PC-3 (cell line): ENCODE measurements around the gene PLXNA2. TPM values are rescaled to one million over a fixed set of nuclear protein-coding genes. Genes with fewer than 3 reads are reported as not detected.

Source experiments
- ATAC-seq: fragments of 200-7000 bp; cut with Tn5 transposase; 2 replicates; pipeline ENCODE4 v1.9.1; 2020; ENCODE audit warnings: mild to moderate bottlenecking, moderate library complexity
- BruUV-seq: library from RNA; stranded (reverse); fragments of 400-500 nt; replicated peaks from 2 replicates; lab custom pipeline; 2021; lab: Mats Ljungman, UMichigan
- CTCF ChIA-PET: fragments of 300-600 bp; sonication (Branson Sonifier 250); formaldehyde crosslinking; loops from one replicate; lab custom pipeline; 2022; ENCODE audit warnings: antibody characterized with exemption; lab: Charles Lee
- POLR2A ChIA-PET: fragments of 300-600 bp; sonication (Branson Sonifier 250); formaldehyde crosslinking; loops from one replicate; lab custom pipeline; 2022; ENCODE audit warnings: antibody characterized with exemption; ENCODE audit not compliant: unreplicated experiment; lab: Charles Lee
- DNase-seq: peaks from one replicate; pipeline ENCODE4 v3.0.0-alpha.2; 2015
- H2AFZ ChIP-seq: fragments of 300-600 bp; sonication (generic); 2 replicates; pipeline ENCODE4 v1.6.0; 2016; ENCODE audit warnings: antibody characterized with exemption, low read length
- H3F3A ChIP-seq: fragments of 300-600 bp; sonication (generic); one replicate; pipeline ENCODE4 v1.6.0; 2017; ENCODE audit warnings: antibody characterized with exemption, low read length, control low read depth, mild to moderate bottlenecking; ENCODE audit not compliant: unreplicated experiment
- H3K27ac ChIP-seq: fragments of 300-600 bp; sonication (generic); 2 replicates; pipeline ENCODE4 v1.5.1; 2016; ENCODE audit warnings: mild to moderate bottlenecking, low read length
- H3K27me3 ChIP-seq: fragments of 300-600 bp; sonication (generic); 2 replicates; pipeline ENCODE4 v1.6.1; 2016; ENCODE audit warnings: low read length, mixed read lengths
- H3K36me3 ChIP-seq: fragments of 300-600 bp; sonication (generic); 2 replicates; pipeline ENCODE4 v1.6.1; 2016; ENCODE audit warnings: low read depth, mixed run types, low read length, mixed read lengths
- H3K4me1 ChIP-seq: fragments of 300-600 bp; sonication (generic); 2 replicates; pipeline ENCODE4 v1.5.1; 2016; ENCODE audit warnings: low read length; ENCODE audit not compliant: insufficient read depth
- H3K4me2 ChIP-seq: fragments of 300-600 bp; sonication (generic); 2 replicates; pipeline ENCODE4 v1.6.0; 2016; ENCODE audit warnings: low read length
- H3K4me3 ChIP-seq: fragments of 300-600 bp; sonication (generic); 2 replicates; pipeline ENCODE4 v1.5.1; 2016; ENCODE audit warnings: mild to moderate bottlenecking, low read length, mixed read lengths
- H3K79me2 ChIP-seq: fragments of 300-600 bp; sonication (generic); 2 replicates; pipeline ENCODE4 v1.6.1; 2017; ENCODE audit warnings: low read length, mixed read lengths
- H3K9ac ChIP-seq: fragments of 300-600 bp; sonication (generic); 2 replicates; pipeline ENCODE4 v1.6.0; 2016; ENCODE audit warnings: mild to moderate bottlenecking, low read length
- H3K9me2 ChIP-seq: fragments of 300-600 bp; sonication (generic); replicated peaks from 2 replicates; pipeline ENCODE4 v1.6.1; 2016; ENCODE audit warnings: mixed run types, low read length, mixed read lengths
- H3K9me3 ChIP-seq: fragments of 300-600 bp; sonication (generic); 2 replicates; pipeline ENCODE4 v1.6.1; 2016; ENCODE audit warnings: low read length, mixed read lengths
- H4K20me1 ChIP-seq: fragments of 300-600 bp; sonication (generic); 2 replicates; pipeline ENCODE4 v1.6.1; 2016; ENCODE audit warnings: low read length, mixed read lengths
- CTCF ChIP-seq: fragments of 300-600 bp; sonication (generic); conservative IDR thresholded peaks from 2 replicates; pipeline ENCODE4 v1.5.1; 2017; ENCODE audit warnings: antibody characterized with exemption, low read depth, mild to moderate bottlenecking, low read length
- EZH2 ChIP-seq: fragments of 300-600 bp; sonication (generic); IDR thresholded peaks from one replicate; pipeline ENCODE4 v1.6.1; 2017; ENCODE audit warnings: antibody characterized with exemption, mild to moderate bottlenecking, low read length; ENCODE audit not compliant: unreplicated experiment
- EZH2phosphoT487 ChIP-seq: fragments of 300-600 bp; sonication (generic); IDR thresholded peaks from 2 replicates; pipeline ENCODE4 v1.6.1; 2018; ENCODE audit warnings: mild to moderate bottlenecking, antibody characterized with exemption, low read length, borderline replicate concordance
- intact Hi-C: fragments of 100-400 bp; cut with micrococcal nuclease; formaldehyde crosslinking; loops from 2 replicates; pipeline ENCODE4 v1.9.0; 2023
- total RNA-seq: library from RNA; depleted of rRNA; stranded (reverse); fragments of >200 nt; gene quantifications from 2 replicates; pipeline ENCODE4 v1.2.3, GENCODE V29; 2014

Gene PLXNA2
- total RNA-seq, 1 experiment from 2014 or later = 16.2 TPM

- no TSS peak for BruUV-seq
- ATAC-seq (peak; percentile 56; the same call in 1 of the 2 replicates), DNase-seq (peak; percentile 56)
- Histone ChIP-seq H3F3A (no peaks in the 10 kb centered on the region), H3K4me1 (no peaks in the 10 kb centered on the region), H3K9me2 (no peaks in the 10 kb centered on the region), H3K9ac (no peak overlapping the region), H3K4me3 (no peak overlapping the region), H3K79me2 (no peaks in the 10 kb centered on the region), H3K36me3 (no peaks in the 10 kb centered on the region), H3K27me3 (no peaks in the 10 kb centered on the region), H2AFZ (no peak overlapping the region), H3K27ac (no peak overlapping the region), H4K20me1 (no peaks in the 10 kb centered on the region), H3K4me2 (0 out of 2 replicates have a peak overlapping the region, but pooled peaks have one; percentile 14), H3K9me3 (no peaks in the 10 kb centered on the region)
- no peak for TF ChIP-seq EZH2
- no peak for TF ChIP-seq EZH2phosphoT487
- peak; percentile 66 for TF ChIP-seq CTCF
- intact Hi-C loops = no loop called here
- POLR2A ChIA-PET = no interaction called here
- CTCF ChIA-PET = interaction anchor here (1.3 kb wide), 1 partner anchor 230 kb away, joined by 22 read pairs; no protein-coding TSS in a partner anchor
Measured at GRCh38 chr1:208251911-208252835, 8.0 kb upstream of the PLXNA2 start.

- H4K20me1 ChIP-seq = no peaks in the 10 kb centered on the region
- H3K4me1 ChIP-seq = no peaks in the 10 kb centered on the region
- POLR2A ChIA-PET = no interaction called here
- no peak for DNase-seq
- H3K36me3 ChIP-seq = no peaks in the 10 kb centered on the region
- BruUV-seq = no TSS peak
- no peaks in the 10 kb centered on the region for H3F3A ChIP-seq
- no peak overlapping the region for H3K27ac ChIP-seq
- H3K4me2 ChIP-seq = no peak overlapping the region
- no peaks in the 10 kb centered on the region for H3K27me3 ChIP-seq
- no peaks in the 10 kb centered on the region for H3K79me2 ChIP-seq
- H3K9me3 ChIP-seq = no peaks in the 10 kb centered on the region
- TF ChIP-seq EZH2phosphoT487 (no peak), EZH2 (no peak), CTCF (no peak)
- CTCF ChIA-PET = no interaction called here
- no peak for ATAC-seq
- intact Hi-C loops = no loop called here
- no peak overlapping the region for H3K9ac ChIP-seq
- H3K4me3 ChIP-seq = no peak overlapping the region
- H3K9me2 ChIP-seq = no peaks in the 10 kb centered on the region
- no peak overlapping the region for H2AFZ ChIP-seq
Measured at GRCh38 chr1:208251015-208251414, 6.8 kb upstream of the PLXNA2 start.

- no peak for TF ChIP-seq CTCF
- no peak for TF ChIP-seq EZH2phosphoT487
- no peak for TF ChIP-seq EZH2
Measured at GRCh38 chr1:208250613-208251012, 6.4 kb upstream of the PLXNA2 start.

More at GRCh38 chr1:208250613-208251012, 6.4 kb upstream of the PLXNA2 start:
- Histone ChIP-seq H3K9me3 (no peaks in the 10 kb centered on the region), H3K4me2 (no peak overlapping the region), H3K36me3 (no peaks in the 10 kb centered on the region), H2AFZ (no peak overlapping the region), H3K27me3 (no peaks in the 10 kb centered on the region), H3K79me2 (no peaks in the 10 kb centered on the region), H3K27ac (no peak overlapping the region), H3F3A (no peaks in the 10 kb centered on the region), H3K9ac (no peak overlapping the region), H4K20me1 (no peaks in the 10 kb centered on the region), H3K4me1 (no peaks in the 10 kb centered on the region), H3K9me2 (no peaks in the 10 kb centered on the region), H3K4me3 (no peak overlapping the region)
- DNase-seq = no peak
- POLR2A ChIA-PET = no interaction called here
- intact Hi-C loops = no loop called here
- CTCF ChIA-PET = interaction anchor here (1.2 kb wide), 1 partner anchor 229 kb away, joined by 3 read pairs; no protein-coding TSS in a partner anchor
- BruUV-seq = no TSS peak
- ATAC-seq = no peak
